ENCODE measurements around the gene RICTOR. TPM values are rescaled to one million over a fixed set of nuclear protein-coding genes. Genes with fewer than 3 reads are reported as not detected.

The RICTOR gene
- total RNA-seq, 1 experiment from 2014 or later: 28.1 TPM

- Histone ChIP-seq H3K4me2 (ENCODE audit: low read length) (no peak overlapping the region), H3K79me2 (ENCODE audit: low read length) (peaks cover 98% of the 10 kb centered on the region), H3K9ac (ENCODE audit: low read length) (no peak overlapping the region), H3F3A (ENCODE audit: low read length, unreplicated experiment) (no peaks in the 10 kb centered on the region), H3K27ac (ENCODE audit: low read length) (no peak overlapping the region), H3K4me1 (ENCODE audit: insufficient read depth, low read length) (no peaks in the 10 kb centered on the region), H3K4me3 (ENCODE audit: low read length) (no peak overlapping the region), H3K9me3 (ENCODE audit: low read length) (no peaks in the 10 kb centered on the region), H3K27me3 (ENCODE audit: low read length) (no peaks in the 10 kb centered on the region), H4K20me1 (ENCODE audit: low read length) (peaks cover 4% of the 10 kb centered on the region), H3K9me2 (replicated peaks; ENCODE audit: low read length) (no peaks in the 10 kb centered on the region), H2AFZ (ENCODE audit: low read length) (no peak overlapping the region), H3K36me3 (ENCODE audit: low read depth, low read length) (peaks cover 43% of the 10 kb centered on the region)
- DNase-seq: no peak
- intact Hi-C loops (cut with micrococcal nuclease): loop anchor here (5.0 kb wide), 1 partner anchor 47 kb away; no protein-coding TSS in a partner anchor
- no TSS peak for BruUV-seq (replicated peaks)
- ChIA-PET POLR2A (ENCODE audit: unreplicated experiment) (no interaction called here), CTCF (no interaction called here)
- TF ChIP-seq EZH2 (IDR thresholded peaks at IDR 0.05; ENCODE audit: low read length, unreplicated experiment) (no peak), CTCF (conservative IDR thresholded peaks at IDR 0.05; ENCODE audit: low read depth, low read length) (no peak), EZH2phosphoT487 (IDR thresholded peaks at IDR 0.05; ENCODE audit: borderline replicate concordance, low read length) (no peak)
- ATAC-seq: no peak; the same call in 1 of the 2 replicates
These were observed 9.7 kb downstream of the RICTOR start for GRCh38 chr5:39064450-39064849.

- no peak overlapping the region for H3K4me2 ChIP-seq (ENCODE audit: low read length)
- peaks cover 4% of the 10 kb centered on the region; the same call in 1 of the 2 replicates for H4K20me1 ChIP-seq (ENCODE audit: low read length)
- H3K4me3 ChIP-seq (ENCODE audit: low read length): no peak overlapping the region
- 0 out of 2 replicates have a peak, but pooled peaks cover 2% of the 10 kb centered on the region for H3K4me1 ChIP-seq (ENCODE audit: insufficient read depth, low read length)
- H3K36me3 ChIP-seq (ENCODE audit: low read depth, low read length): peaks cover 30% of the 10 kb centered on the region
- no peaks in the 10 kb centered on the region for H3F3A ChIP-seq (ENCODE audit: low read length, unreplicated experiment)
- H3K9me3 ChIP-seq (ENCODE audit: low read length): no peaks in the 10 kb centered on the region
- no peak for TF ChIP-seq EZH2 (IDR thresholded peaks at IDR 0.05; ENCODE audit: low read length, unreplicated experiment)
- TF ChIP-seq EZH2phosphoT487 (IDR thresholded peaks at IDR 0.05; ENCODE audit: borderline replicate concordance, low read length): no peak
- no peak for TF ChIP-seq CTCF (conservative IDR thresholded peaks at IDR 0.05; ENCODE audit: low read depth, low read length)
- POLR2A ChIA-PET (ENCODE audit: unreplicated experiment): no interaction called here
- no peak overlapping the region for H3K9ac ChIP-seq (ENCODE audit: low read length)
- CTCF ChIA-PET: no interaction called here
- no TSS peak for BruUV-seq (replicated peaks)
- no peak overlapping the region for H2AFZ ChIP-seq (ENCODE audit: low read length)
- intact Hi-C loops (cut with micrococcal nuclease): loop anchor here (5.0 kb wide), 1 partner anchor 46 kb away; no protein-coding TSS in a partner anchor
- H3K79me2 ChIP-seq (ENCODE audit: low read length): peaks cover 93% of the 10 kb centered on the region
- H3K27ac ChIP-seq (ENCODE audit: low read length): no peak overlapping the region
- no peak for DNase-seq
- no peak for ATAC-seq
- no peaks in the 10 kb centered on the region for H3K9me2 ChIP-seq (replicated peaks; ENCODE audit: low read length)
- H3K27me3 ChIP-seq (ENCODE audit: low read length): no peaks in the 10 kb centered on the region
These were observed 11.2 kb downstream of the RICTOR start for GRCh38 chr5:39063037-39063436.

- 0 out of 2 replicates have a peak, but pooled peaks cover 5% of the 10 kb centered on the region for H3K4me1 ChIP-seq (ENCODE audit: insufficient read depth, low read length)
- no peaks in the 10 kb centered on the region for H3F3A ChIP-seq (ENCODE audit: low read length, unreplicated experiment)
- CTCF ChIA-PET: no interaction called here
- H4K20me1 ChIP-seq (ENCODE audit: low read length): peaks cover 4% of the 10 kb centered on the region; the same call in 1 of the 2 replicates
- H3K9ac ChIP-seq (ENCODE audit: low read length): no peak overlapping the region
- POLR2A ChIA-PET (ENCODE audit: unreplicated experiment): no interaction called here
- peaks cover 24% of the 10 kb centered on the region for H3K36me3 ChIP-seq (ENCODE audit: low read depth, low read length)
- no peak overlapping the region for H3K4me2 ChIP-seq (ENCODE audit: low read length)
- H3K27ac ChIP-seq (ENCODE audit: low read length): no peak overlapping the region
- no TSS peak for BruUV-seq (replicated peaks)
- no peaks in the 10 kb centered on the region for H3K27me3 ChIP-seq (ENCODE audit: low read length)
- no peaks in the 10 kb centered on the region for H3K9me3 ChIP-seq (ENCODE audit: low read length)
- no peak for DNase-seq
- no peak for TF ChIP-seq EZH2phosphoT487 (IDR thresholded peaks at IDR 0.05; ENCODE audit: borderline replicate concordance, low read length)
- no peak for TF ChIP-seq CTCF (conservative IDR thresholded peaks at IDR 0.05; ENCODE audit: low read depth, low read length)
- TF ChIP-seq EZH2 (IDR thresholded peaks at IDR 0.05; ENCODE audit: low read length, unreplicated experiment): no peak
- ATAC-seq: no peak
- H3K79me2 ChIP-seq (ENCODE audit: low read length): peaks cover 92% of the 10 kb centered on the region
- intact Hi-C loops (cut with micrococcal nuclease): loop anchor here (5.0 kb wide), 1 partner anchor 45 kb away; no protein-coding TSS in a partner anchor
- no peak overlapping the region for H2AFZ ChIP-seq (ENCODE audit: low read length)
- H3K4me3 ChIP-seq (ENCODE audit: low read length): no peak overlapping the region
- no peaks in the 10 kb centered on the region for H3K9me2 ChIP-seq (replicated peaks; ENCODE audit: low read length)
These were observed 11.7 kb downstream of the RICTOR start for GRCh38 chr5:39062530-39062929.

Data from PC-3 (cell line).